B cell (primary cell): ENCODE data around the gene NOTCH1.

Experiments
- EZH2 ChIP-seq: IDR thresholded peaks from 2 replicates; pipeline ENCODE4 v1.6.1; 2012; ENCODE audit warnings: borderline replicate concordance, low read depth, mild to moderate bottlenecking, moderate library complexity, low read length; ENCODE audit not compliant: insufficient read depth, poor library complexity, severe bottlenecking
- TF ChIP-seq, protein P1 (sequence below): fragments of 200-600 bp; IDR thresholded peaks from one replicate; pipeline ENCODE4 v1.8.0; 2022; ENCODE audit warnings: antibody characterized with exemption, mild to moderate bottlenecking

DNA sequence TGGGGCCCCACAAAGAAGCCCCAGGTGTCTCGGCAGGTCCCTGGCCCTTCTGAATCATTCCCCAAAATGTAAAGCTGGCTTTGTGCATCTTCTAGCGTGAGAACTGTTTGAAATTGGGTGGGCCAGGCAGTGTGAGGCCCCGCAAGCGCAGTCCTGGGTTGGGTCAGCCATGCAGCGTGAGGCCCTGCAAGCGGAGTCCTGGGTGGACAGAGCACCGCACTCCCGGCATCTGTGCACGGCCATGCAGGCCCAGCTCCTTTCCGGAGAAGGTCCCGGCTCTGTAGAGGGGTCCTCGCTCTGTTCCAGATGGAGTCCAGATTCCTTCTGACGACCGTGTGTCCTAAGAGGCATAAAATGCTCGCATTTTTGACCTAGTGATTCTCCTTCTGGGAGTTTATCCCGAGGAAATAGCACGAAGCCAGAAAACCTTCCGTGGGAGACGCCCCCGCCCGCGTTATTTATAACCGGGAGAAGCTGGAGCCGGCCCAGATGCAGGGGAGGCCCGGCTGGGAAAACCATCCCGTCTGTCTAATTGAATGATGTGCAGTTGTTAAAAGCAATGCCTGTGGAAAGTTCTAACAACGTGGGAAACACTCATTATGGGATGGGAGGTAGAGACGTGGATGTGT is 19.4 kb upstream of the NOTCH1 start:
- TF ChIP-seq, protein P1, sequence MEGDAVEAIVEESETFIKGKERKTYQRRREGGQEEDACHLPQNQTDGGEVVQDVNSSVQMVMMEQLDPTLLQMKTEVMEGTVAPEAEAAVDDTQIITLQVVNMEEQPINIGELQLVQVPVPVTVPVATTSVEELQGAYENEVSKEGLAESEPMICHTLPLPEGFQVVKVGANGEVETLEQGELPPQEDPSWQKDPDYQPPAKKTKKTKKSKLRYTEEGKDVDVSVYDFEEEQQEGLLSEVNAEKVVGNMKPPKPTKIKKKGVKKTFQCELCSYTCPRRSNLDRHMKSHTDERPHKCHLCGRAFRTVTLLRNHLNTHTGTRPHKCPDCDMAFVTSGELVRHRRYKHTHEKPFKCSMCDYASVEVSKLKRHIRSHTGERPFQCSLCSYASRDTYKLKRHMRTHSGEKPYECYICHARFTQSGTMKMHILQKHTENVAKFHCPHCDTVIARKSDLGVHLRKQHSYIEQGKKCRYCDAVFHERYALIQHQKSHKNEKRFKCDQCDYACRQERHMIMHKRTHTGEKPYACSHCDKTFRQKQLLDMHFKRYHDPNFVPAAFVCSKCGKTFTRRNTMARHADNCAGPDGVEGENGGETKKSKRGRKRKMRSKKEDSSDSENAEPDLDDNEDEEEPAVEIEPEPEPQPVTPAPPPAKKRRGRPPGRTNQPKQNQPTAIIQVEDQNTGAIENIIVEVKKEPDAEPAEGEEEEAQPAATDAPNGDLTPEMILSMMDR = no peak
- no peak for TF ChIP-seq EZH2
